Chondrocyte (in vitro differentiated cells): Measurements from ENCODE around the gene UBE3B. TPM values are rescaled to one million over a fixed set of nuclear protein-coding genes. Genes with fewer than 3 reads are reported as not detected.

Experiments used
- DNase-seq: peaks from one replicate; pipeline ENCODE4 v3.0.0; 2021; ENCODE audit warnings: mixed read lengths, low spot score
- H3K27ac Mint-ChIP-seq: one replicate; pipeline ENCODE4 v1.8.0; 2021; ENCODE audit warnings: mild to moderate bottlenecking, moderate library complexity, mixed read lengths; ENCODE audit not compliant: unreplicated experiment
- H3K27me3 Mint-ChIP-seq: 2 replicates; pipeline ENCODE4 v1.8.0; 2021; ENCODE audit warnings: low read depth, mixed read lengths
- H3K36me3 Mint-ChIP-seq: 2 replicates; pipeline ENCODE4 v1.8.0; 2021; ENCODE audit warnings: low read depth, mixed read lengths
- H3K4me1 Mint-ChIP-seq: 2 replicates; pipeline ENCODE4 v1.8.0; 2021; ENCODE audit warnings: low read depth, mild to moderate bottlenecking, mixed read lengths
- H3K4me3 Mint-ChIP-seq: one replicate; pipeline ENCODE4 v1.8.0; 2021; ENCODE audit warnings: mild to moderate bottlenecking, moderate library complexity, mixed read lengths; ENCODE audit not compliant: unreplicated experiment
- H3K9me3 Mint-ChIP-seq: 2 replicates; pipeline ENCODE4 v1.8.0; 2021; ENCODE audit warnings: low read depth, mixed read lengths
- total RNA-seq: library from RNA; stranded (reverse); gene quantifications from 3 replicates; pipeline ENCODE4 v1.2.1, GENCODE V29; 2021
- TF ChIP-seq, protein P1 (sequence below): fragments of 200-600 bp; sonication (generic); IDR thresholded peaks from 2 replicates; pipeline ENCODE4 v1.5.0; 2021; ENCODE audit warnings: antibody characterized with exemption, mild to moderate bottlenecking, moderate library complexity

Gene UBE3B
- total RNA-seq, 1 donor from 2014 or later, result 32.9 TPM

- peaks cover 15% of the 10 kb centered on the region for H3K4me1 Mint-ChIP-seq
- H3K36me3 Mint-ChIP-seq, result peaks cover 29% of the 10 kb centered on the region
- TF ChIP-seq, protein P1, sequence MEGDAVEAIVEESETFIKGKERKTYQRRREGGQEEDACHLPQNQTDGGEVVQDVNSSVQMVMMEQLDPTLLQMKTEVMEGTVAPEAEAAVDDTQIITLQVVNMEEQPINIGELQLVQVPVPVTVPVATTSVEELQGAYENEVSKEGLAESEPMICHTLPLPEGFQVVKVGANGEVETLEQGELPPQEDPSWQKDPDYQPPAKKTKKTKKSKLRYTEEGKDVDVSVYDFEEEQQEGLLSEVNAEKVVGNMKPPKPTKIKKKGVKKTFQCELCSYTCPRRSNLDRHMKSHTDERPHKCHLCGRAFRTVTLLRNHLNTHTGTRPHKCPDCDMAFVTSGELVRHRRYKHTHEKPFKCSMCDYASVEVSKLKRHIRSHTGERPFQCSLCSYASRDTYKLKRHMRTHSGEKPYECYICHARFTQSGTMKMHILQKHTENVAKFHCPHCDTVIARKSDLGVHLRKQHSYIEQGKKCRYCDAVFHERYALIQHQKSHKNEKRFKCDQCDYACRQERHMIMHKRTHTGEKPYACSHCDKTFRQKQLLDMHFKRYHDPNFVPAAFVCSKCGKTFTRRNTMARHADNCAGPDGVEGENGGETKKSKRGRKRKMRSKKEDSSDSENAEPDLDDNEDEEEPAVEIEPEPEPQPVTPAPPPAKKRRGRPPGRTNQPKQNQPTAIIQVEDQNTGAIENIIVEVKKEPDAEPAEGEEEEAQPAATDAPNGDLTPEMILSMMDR, result no peak
- no peaks in the 10 kb centered on the region for H3K27me3 Mint-ChIP-seq
- H3K27ac Mint-ChIP-seq, result no peak overlapping the region
- no peak overlapping the region for H3K4me3 Mint-ChIP-seq
- no peaks in the 10 kb centered on the region for H3K9me3 Mint-ChIP-seq
- no peak for DNase-seq
Measured at GRCh38 chr12:109450980-109451379, 26.5 kb upstream of the UBE3B start.

DNA sequence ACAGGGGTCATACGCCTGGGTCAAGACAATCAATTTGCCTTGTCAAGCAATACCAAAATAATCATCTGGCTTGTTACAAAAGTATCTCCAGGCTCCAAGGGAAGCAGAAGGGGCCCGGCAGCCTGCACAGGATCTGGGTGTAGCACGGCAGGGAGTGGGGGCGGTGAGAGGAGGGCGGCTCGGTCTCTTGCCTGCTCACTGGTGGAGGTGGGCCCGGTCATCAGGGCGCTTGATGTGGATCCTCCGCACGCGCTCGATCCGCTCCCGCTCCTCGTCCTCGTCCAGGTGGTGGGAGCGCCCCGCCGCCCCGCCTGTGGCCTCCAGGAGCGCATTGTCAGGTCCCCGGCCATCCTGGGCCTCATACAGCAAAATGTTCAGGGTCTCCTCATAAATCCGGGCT lies 26.0 kb upstream of the UBE3B start:
- H3K4me3 Mint-ChIP-seq, result no peak overlapping the region
- TF ChIP-seq, protein P1, result no peak
- H3K9me3 Mint-ChIP-seq, result no peaks in the 10 kb centered on the region
- no peak overlapping the region for H3K27ac Mint-ChIP-seq
- H3K4me1 Mint-ChIP-seq, result peaks cover 15% of the 10 kb centered on the region
- H3K27me3 Mint-ChIP-seq, result no peaks in the 10 kb centered on the region
- peaks cover 31% of the 10 kb centered on the region for H3K36me3 Mint-ChIP-seq
- no peak for DNase-seq

GRCh38 chr12:109452489-109452888 lies 24.9 kb upstream of the UBE3B start:
- H3K27ac Mint-ChIP-seq, result no peak overlapping the region
- no peaks in the 10 kb centered on the region for H3K9me3 Mint-ChIP-seq
- no peak for DNase-seq
- H3K4me3 Mint-ChIP-seq, result no peak overlapping the region
- H3K36me3 Mint-ChIP-seq, result peaks cover 42% of the 10 kb centered on the region
- TF ChIP-seq, protein P1, result no peak
- no peaks in the 10 kb centered on the region for H3K27me3 Mint-ChIP-seq
- H3K4me1 Mint-ChIP-seq, result peaks cover 21% of the 10 kb centered on the region

DNA sequence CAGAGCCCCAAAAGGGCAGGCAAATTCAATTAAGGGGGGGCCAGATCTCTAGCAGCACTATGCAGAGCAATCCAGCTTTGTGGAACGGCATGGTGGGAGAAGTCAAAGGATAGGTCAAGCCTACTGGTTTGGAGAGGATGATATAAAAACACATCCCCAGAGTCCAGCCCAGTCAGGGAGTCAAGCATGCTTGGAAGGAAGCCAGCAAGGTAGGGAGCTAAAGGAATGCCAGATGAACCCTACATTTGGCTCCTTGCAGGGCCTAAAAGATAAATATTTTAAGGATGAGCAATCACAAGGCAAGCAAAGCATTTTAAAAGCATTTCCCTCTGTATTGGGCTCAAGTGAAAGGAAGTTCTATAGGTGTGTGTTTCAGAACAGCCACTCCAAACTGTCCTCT lies 21.7 kb upstream of the UBE3B start:
- Mint-ChIP-seq H3K36me3 (peaks cover 42% of the 10 kb centered on the region), H3K27ac (no peak overlapping the region), H3K4me1 (peaks cover 42% of the 10 kb centered on the region), H3K9me3 (no peaks in the 10 kb centered on the region), H3K4me3 (no peak overlapping the region), H3K27me3 (no peaks in the 10 kb centered on the region)
- TF ChIP-seq, protein P1, result no peak
- DNase-seq, result no peak

DNA sequence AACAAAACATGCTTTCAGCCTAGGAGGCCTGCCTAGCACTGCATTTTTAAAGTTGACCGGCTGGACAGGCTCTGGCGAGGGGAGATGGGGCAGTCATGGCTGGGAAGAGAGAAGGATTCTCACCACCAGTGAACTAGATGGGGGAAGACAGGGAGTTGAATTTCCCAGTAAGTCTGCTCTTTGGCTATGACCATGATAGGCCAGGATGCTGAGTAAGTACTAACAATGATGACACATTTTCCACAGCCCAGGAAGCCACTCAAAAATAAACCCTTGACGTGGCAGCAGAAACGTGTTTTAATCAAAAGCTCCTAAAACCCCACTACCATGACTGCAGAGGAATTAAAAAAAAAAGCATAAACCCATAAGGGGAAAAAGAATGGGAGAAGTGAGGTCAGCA lies 19.3 kb upstream of the UBE3B start:
- Mint-ChIP-seq H3K9me3 (no peaks in the 10 kb centered on the region), H3K27ac (peak overlapping the region; percentile 98), H3K4me3 (no peak overlapping the region), H3K4me1 (peaks cover 63% of the 10 kb centered on the region), H3K36me3 (peaks cover 34% of the 10 kb centered on the region), H3K27me3 (no peaks in the 10 kb centered on the region)
- TF ChIP-seq, protein P1, result no peak
- no peak for DNase-seq
